ENCODE measurements around the gene MED31.

DNA sequence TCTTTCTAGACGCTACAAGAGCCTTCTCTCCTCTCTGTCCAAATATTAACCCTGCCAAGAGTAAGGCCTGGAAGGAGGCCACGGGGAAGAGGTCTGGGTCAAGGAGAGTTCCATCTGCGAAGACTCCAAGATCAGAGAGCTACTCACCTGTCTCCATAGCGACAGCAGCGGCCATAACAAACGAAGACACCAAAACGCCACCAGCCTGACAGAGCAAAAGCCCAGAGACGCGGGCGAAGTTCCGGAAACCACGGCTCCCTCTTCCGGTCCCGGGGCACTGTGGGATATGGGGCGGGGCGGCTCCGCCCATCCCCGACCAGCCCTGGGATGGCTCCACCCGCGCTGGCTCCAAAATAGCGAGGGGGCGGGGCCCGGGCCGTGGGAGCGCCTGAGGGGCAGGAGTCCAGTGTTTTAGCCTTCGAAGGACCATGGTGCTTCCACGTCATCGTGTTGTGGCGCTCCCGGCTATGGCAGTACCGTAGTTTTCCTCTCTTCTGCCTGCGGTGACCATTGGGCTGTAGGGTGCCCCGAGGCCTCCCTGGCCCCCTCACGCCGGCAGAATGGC, at the start of gene MED31, which contains the start of gene C17orf100:
- no peak for TF ChIP-seq SIN3A (IDR thresholded peaks at IDR 0.05; ENCODE audit: borderline replicate concordance, insufficient read depth, low read length)
- TF ChIP-seq POLR2AphosphoS5 (IDR thresholded peaks at IDR 0.05; ENCODE audit: low read depth, low read length) = peak; percentile 92
- TF ChIP-seq, protein P1, sequence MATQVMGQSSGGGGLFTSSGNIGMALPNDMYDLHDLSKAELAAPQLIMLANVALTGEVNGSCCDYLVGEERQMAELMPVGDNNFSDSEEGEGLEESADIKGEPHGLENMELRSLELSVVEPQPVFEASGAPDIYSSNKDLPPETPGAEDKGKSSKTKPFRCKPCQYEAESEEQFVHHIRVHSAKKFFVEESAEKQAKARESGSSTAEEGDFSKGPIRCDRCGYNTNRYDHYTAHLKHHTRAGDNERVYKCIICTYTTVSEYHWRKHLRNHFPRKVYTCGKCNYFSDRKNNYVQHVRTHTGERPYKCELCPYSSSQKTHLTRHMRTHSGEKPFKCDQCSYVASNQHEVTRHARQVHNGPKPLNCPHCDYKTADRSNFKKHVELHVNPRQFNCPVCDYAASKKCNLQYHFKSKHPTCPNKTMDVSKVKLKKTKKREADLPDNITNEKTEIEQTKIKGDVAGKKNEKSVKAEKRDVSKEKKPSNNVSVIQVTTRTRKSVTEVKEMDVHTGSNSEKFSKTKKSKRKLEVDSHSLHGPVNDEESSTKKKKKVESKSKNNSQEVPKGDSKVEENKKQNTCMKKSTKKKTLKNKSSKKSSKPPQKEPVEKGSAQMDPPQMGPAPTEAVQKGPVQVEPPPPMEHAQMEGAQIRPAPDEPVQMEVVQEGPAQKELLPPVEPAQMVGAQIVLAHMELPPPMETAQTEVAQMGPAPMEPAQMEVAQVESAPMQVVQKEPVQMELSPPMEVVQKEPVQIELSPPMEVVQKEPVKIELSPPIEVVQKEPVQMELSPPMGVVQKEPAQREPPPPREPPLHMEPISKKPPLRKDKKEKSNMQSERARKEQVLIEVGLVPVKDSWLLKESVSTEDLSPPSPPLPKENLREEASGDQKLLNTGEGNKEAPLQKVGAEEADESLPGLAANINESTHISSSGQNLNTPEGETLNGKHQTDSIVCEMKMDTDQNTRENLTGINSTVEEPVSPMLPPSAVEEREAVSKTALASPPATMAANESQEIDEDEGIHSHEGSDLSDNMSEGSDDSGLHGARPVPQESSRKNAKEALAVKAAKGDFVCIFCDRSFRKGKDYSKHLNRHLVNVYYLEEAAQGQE (IDR thresholded peaks at IDR 0.05; ENCODE audit: insufficient read depth in 1 of 2, low read depth in 2 of 2, low read length in 2 of 2) = no peak
